GM23338 (cell line): ENCODE results near the gene DPT. TPM values are rescaled to one million over a fixed set of nuclear protein-coding genes. Genes with fewer than 3 reads are reported as not detected.

Source experiments
- ATAC-seq: fragments of 200-7000 bp; cut with Tn5 transposase; 3 replicates; pipeline ENCODE4 v1.9.1; 2020
- DNase-seq: peaks from one replicate; pipeline ENCODE4 v3.0.0-alpha.2; 2015; ENCODE audit warnings: low spot score
- H2AFZ ChIP-seq: fragments of 200-600 bp; sonication (generic); 2 replicates; pipeline ENCODE4 v1.8.0; 2016; ENCODE audit warnings: antibody characterized with exemption, mild to moderate bottlenecking, moderate library complexity
- H3F3A ChIP-seq: fragments of 200-600 bp; sonication (generic); replicated peaks from 2 replicates; pipeline ENCODE4 v1.8.0; 2017; ENCODE audit warnings: antibody characterized with exemption, mixed run types, low read depth
- H3K27ac ChIP-seq: fragments of 200-600 bp; sonication (generic); 2 replicates; pipeline ENCODE4 v1.6.1; 2016; ENCODE audit warnings: low read depth
- H3K27me3 ChIP-seq: fragments of 200-600 bp; sonication (generic); 2 replicates; pipeline ENCODE4 v1.8.0; 2016; ENCODE audit warnings: mild to moderate bottlenecking, mixed run types, moderate library complexity; ENCODE audit not compliant: insufficient read depth
- H3K36me3 ChIP-seq: fragments of 200-600 bp; sonication (generic); 2 replicates; pipeline ENCODE4 v1.8.0; 2016; ENCODE audit warnings: mild to moderate bottlenecking; ENCODE audit not compliant: insufficient read depth
- H3K4me1 ChIP-seq: fragments of 200-600 bp; sonication (generic); 2 replicates; pipeline ENCODE4 v1.8.0; 2016; ENCODE audit warnings: mild to moderate bottlenecking, moderate library complexity; ENCODE audit not compliant: insufficient read depth
- H3K4me2 ChIP-seq: fragments of 200-600 bp; sonication (generic); 2 replicates; pipeline ENCODE4 v1.7.1; 2017; ENCODE audit warnings: mixed run types
- H3K4me3 ChIP-seq: fragments of 200-600 bp; sonication (generic); 2 replicates; pipeline ENCODE4 v1.6.1; 2016; ENCODE audit warnings: mixed run types
- H3K79me2 ChIP-seq: fragments of 200-600 bp; sonication (generic); replicated peaks from 2 replicates; pipeline ENCODE4 v1.8.0; 2017; ENCODE audit warnings: mild to moderate bottlenecking; ENCODE audit not compliant: insufficient read depth
- H3K9me2 ChIP-seq: fragments of 200-600 bp; sonication (generic); 2 replicates; pipeline ENCODE4 v1.8.0; 2017; ENCODE audit not compliant: insufficient read depth
- H4K20me1 ChIP-seq: fragments of 200-600 bp; sonication (generic); replicated peaks from 2 replicates; pipeline ENCODE4 v1.8.0; 2017; ENCODE audit warnings: mild to moderate bottlenecking; ENCODE audit not compliant: insufficient read depth
- H3K27ac Mint-ChIP-seq: 2 replicates; pipeline ENCODE4 v1.8.0; 2020; ENCODE audit warnings: inconsistent platforms, mild to moderate bottlenecking, moderate library complexity, mixed read lengths
- H3K27me3 Mint-ChIP-seq: 3 replicates; pipeline ENCODE4 v1.8.0; 2022; ENCODE audit warnings: low read depth, mild to moderate bottlenecking, moderate library complexity, mixed read lengths, inconsistent platforms; ENCODE audit not compliant: insufficient read depth, poor library complexity
- H3K36me3 Mint-ChIP-seq: 3 replicates; pipeline ENCODE4 v1.8.0; 2021; ENCODE audit warnings: low read depth, mild to moderate bottlenecking, inconsistent platforms, moderate library complexity, mixed read lengths
- H3K4me1 Mint-ChIP-seq: 3 replicates; pipeline ENCODE4 v1.8.0; 2020; ENCODE audit warnings: mild to moderate bottlenecking, inconsistent platforms, mixed read lengths
- H3K4me3 Mint-ChIP-seq: 3 replicates; pipeline ENCODE4 v1.8.0; 2021; ENCODE audit warnings: moderate library complexity, mild to moderate bottlenecking, inconsistent platforms, mixed read lengths
- H3K9me3 Mint-ChIP-seq: 3 replicates; pipeline ENCODE4 v1.8.0; 2020; ENCODE audit warnings: moderate library complexity, mild to moderate bottlenecking, inconsistent platforms, mixed read lengths
- CREB1 ChIP-seq: fragments of 250-450 bp; sonication (Bioruptor Pico); IDR thresholded peaks from 2 replicates; pipeline ENCODE4 v1.5.0; 2020; ENCODE audit warnings: low read depth, mild to moderate bottlenecking, moderate library complexity
- CTCF ChIP-seq, 2 experiments: fragments of 200-600 bp in 1 of 2; sonication (generic) in 1 of 2; conservative IDR thresholded peaks; 2 replicates each; pipeline versions ENCODE4 v1.5.1 to v1.6.1; 2016 to 2017; ENCODE audit warnings: antibody characterized with exemption in 2 of 2, low read depth in 2 of 2, mild to moderate bottlenecking in 2 of 2, moderate library complexity in 1 of 2
- ETS1 ChIP-seq: IDR thresholded peaks from 2 replicates; pipeline ENCODE4 v1.6.1; 2016; ENCODE audit warnings: antibody characterized with exemption
- EZH2 ChIP-seq: fragments of 200-600 bp; sonication (generic); IDR thresholded peaks from one replicate; pipeline ENCODE4 v1.8.0; 2017; ENCODE audit warnings: antibody characterized with exemption, mild to moderate bottlenecking, low read depth; ENCODE audit not compliant: unreplicated experiment
- EZH2phosphoT487 ChIP-seq: fragments of 200-600 bp; sonication (generic); IDR thresholded peaks from one replicate; pipeline ENCODE4 v1.8.1; 2018; ENCODE audit warnings: antibody characterized with exemption; ENCODE audit not compliant: unreplicated experiment
- JUNB ChIP-seq: IDR thresholded peaks from one replicate; pipeline ENCODE4 v1.6.1; 2016; ENCODE audit warnings: antibody characterized with exemption; ENCODE audit not compliant: unreplicated experiment
- NANOG ChIP-seq: IDR thresholded peaks from 2 replicates; pipeline ENCODE4 v1.6.1; 2016; ENCODE audit warnings: antibody characterized with exemption, borderline replicate concordance
- POLR2AphosphoS5 ChIP-seq: IDR thresholded peaks from 2 replicates; pipeline ENCODE4 v1.6.1; 2016; ENCODE audit warnings: antibody characterized with exemption, low read depth
- STAT1 ChIP-seq: IDR thresholded peaks from one replicate; pipeline ENCODE4 v1.6.1; 2016; ENCODE audit warnings: antibody characterized with exemption; ENCODE audit not compliant: unreplicated experiment
- ZNF114 ChIP-seq: fragments of 250-450 bp; sonication (Bioruptor Pico); IDR thresholded peaks from 2 replicates; pipeline ENCODE4 v1.5.0; 2020; ENCODE audit warnings: mild to moderate bottlenecking, moderate library complexity
- ZNF331 ChIP-seq: fragments of 250-450 bp; sonication (Bioruptor Pico); IDR thresholded peaks from 2 replicates; pipeline ENCODE4 v1.5.0; 2020; ENCODE audit warnings: low read depth, mild to moderate bottlenecking, moderate library complexity
- ZNF462 ChIP-seq: fragments of 250-450 bp; sonication (Bioruptor Pico); IDR thresholded peaks from 2 replicates; pipeline ENCODE4 v1.5.0; 2020; ENCODE audit warnings: mild to moderate bottlenecking, moderate library complexity
- polyA plus RNA-seq: library from polyadenylated mRNA; unstranded; fragments of >200 nt; fragmentation: Nextera tagmentation; extraction: Ambion mirVana; gene quantifications from 2 replicates; pipeline ENCODE4 v1.2.1, GENCODE V29; 2016
- total RNA-seq: library from RNA; depleted of rRNA; stranded (reverse); fragments of >200 nt; shearing (Covaris generic); gene quantifications from 2 replicates; pipeline ENCODE4 v1.2.3, GENCODE V29; 2014
- TF ChIP-seq, protein P1 (sequence below): IDR thresholded peaks from one replicate; pipeline ENCODE4 v1.6.1; 2018; ENCODE audit warnings: antibody characterized with exemption; ENCODE audit not compliant: unreplicated experiment

DPT gene
- total and polyA plus RNA-seq, 2 experiments from 2014 or later: not detected

GRCh38 chr1:168742994-168743650, 14.1 kb upstream of the DPT start:
- H3K4me2 ChIP-seq: no peak overlapping the region
- no peak overlapping the region for H2AFZ ChIP-seq
- H3K4me1 Mint-ChIP-seq: no peaks in the 10 kb centered on the region
- no peaks in the 10 kb centered on the region for H3K27me3 ChIP-seq
- DNase-seq (no peak), ATAC-seq (no peak)
- no peaks in the 10 kb centered on the region for H3F3A ChIP-seq
- H3K9me2 ChIP-seq: peaks cover 5% of the 10 kb centered on the region; the same call in 1 of the 2 replicates
- no peaks in the 10 kb centered on the region for H3K79me2 ChIP-seq
- H3K27me3 Mint-ChIP-seq: no peaks in the 10 kb centered on the region
- TF ChIP-seq CREB1 (CRISPR knock-in tag) (no peak), POLR2AphosphoS5 (no peak), STAT1 (no peak), ETS1 (no peak), JUNB (no peak), ZNF462 (CRISPR knock-in tag) (no peak), EZH2 (no peak), ZNF114 (CRISPR knock-in tag) (no peak), NANOG (no peak), ZNF331 (CRISPR knock-in tag) (no peak), CTCF (conservative IDR thresholded peaks at IDR 0.05; ENCODE audit: low read depth in 2 of 2) (no peak), EZH2phosphoT487 (no peak)
- TF ChIP-seq, protein P1, sequence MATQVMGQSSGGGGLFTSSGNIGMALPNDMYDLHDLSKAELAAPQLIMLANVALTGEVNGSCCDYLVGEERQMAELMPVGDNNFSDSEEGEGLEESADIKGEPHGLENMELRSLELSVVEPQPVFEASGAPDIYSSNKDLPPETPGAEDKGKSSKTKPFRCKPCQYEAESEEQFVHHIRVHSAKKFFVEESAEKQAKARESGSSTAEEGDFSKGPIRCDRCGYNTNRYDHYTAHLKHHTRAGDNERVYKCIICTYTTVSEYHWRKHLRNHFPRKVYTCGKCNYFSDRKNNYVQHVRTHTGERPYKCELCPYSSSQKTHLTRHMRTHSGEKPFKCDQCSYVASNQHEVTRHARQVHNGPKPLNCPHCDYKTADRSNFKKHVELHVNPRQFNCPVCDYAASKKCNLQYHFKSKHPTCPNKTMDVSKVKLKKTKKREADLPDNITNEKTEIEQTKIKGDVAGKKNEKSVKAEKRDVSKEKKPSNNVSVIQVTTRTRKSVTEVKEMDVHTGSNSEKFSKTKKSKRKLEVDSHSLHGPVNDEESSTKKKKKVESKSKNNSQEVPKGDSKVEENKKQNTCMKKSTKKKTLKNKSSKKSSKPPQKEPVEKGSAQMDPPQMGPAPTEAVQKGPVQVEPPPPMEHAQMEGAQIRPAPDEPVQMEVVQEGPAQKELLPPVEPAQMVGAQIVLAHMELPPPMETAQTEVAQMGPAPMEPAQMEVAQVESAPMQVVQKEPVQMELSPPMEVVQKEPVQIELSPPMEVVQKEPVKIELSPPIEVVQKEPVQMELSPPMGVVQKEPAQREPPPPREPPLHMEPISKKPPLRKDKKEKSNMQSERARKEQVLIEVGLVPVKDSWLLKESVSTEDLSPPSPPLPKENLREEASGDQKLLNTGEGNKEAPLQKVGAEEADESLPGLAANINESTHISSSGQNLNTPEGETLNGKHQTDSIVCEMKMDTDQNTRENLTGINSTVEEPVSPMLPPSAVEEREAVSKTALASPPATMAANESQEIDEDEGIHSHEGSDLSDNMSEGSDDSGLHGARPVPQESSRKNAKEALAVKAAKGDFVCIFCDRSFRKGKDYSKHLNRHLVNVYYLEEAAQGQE: no peak
- no peaks in the 10 kb centered on the region for H3K36me3 ChIP-seq
- H3K9me3 Mint-ChIP-seq: no peaks in the 10 kb centered on the region
- H3K36me3 Mint-ChIP-seq: no peaks in the 10 kb centered on the region
- H3K4me1 ChIP-seq: no peaks in the 10 kb centered on the region
- H3K27ac Mint-ChIP-seq: no peak overlapping the region
- no peak overlapping the region for H3K27ac ChIP-seq
- no peak overlapping the region for H3K4me3 Mint-ChIP-seq
- H4K20me1 ChIP-seq: no peaks in the 10 kb centered on the region
- H3K4me3 ChIP-seq: no peak overlapping the region
